UCSD-AML1 (cell line): ENCODE measurements around the gene HOXD13.

Experiments used
- DNase-seq: peaks from one replicate; lab custom pipeline; 2025; ENCODE audit not compliant: unreplicated experiment; lab: John Stamatoyannopoulos, UW

Gene HOXD13

DNA sequence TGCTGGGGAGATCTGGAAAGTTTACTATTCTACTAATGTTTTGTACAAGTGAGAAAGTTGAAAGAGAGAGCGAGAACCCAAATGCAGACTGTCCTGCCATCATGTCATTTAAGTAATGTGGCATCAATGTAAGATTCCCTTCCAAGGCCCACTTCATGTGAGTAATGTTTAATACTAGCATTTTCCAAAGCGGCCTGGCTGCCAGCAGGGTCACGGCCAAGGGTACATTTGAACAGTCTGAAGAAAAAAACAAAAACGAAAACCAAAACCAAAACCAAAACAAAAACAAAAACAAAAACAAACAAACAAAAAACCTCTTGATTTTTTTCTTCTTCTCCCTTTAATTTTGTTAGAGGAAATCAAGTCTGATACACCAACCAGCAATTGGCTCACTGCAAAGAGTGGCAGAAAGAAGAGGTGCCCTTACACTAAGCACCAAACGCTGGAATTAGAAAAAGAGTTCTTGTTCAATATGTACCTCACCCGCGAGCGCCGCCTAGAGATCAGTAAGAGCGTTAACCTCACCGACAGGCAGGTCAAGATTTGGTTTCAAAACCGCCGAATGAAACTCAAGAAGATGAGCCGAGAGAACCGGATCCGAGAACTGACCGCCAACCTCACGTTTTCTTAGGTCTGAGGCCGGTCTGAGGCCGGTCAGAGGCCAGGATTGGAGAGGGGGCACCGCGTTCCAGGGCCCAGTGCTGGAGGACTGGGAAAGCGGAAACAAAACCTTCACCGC is 26.2 kb downstream of the HOXD13 start:
- DNase-seq: peak; percentile 24

DNA sequence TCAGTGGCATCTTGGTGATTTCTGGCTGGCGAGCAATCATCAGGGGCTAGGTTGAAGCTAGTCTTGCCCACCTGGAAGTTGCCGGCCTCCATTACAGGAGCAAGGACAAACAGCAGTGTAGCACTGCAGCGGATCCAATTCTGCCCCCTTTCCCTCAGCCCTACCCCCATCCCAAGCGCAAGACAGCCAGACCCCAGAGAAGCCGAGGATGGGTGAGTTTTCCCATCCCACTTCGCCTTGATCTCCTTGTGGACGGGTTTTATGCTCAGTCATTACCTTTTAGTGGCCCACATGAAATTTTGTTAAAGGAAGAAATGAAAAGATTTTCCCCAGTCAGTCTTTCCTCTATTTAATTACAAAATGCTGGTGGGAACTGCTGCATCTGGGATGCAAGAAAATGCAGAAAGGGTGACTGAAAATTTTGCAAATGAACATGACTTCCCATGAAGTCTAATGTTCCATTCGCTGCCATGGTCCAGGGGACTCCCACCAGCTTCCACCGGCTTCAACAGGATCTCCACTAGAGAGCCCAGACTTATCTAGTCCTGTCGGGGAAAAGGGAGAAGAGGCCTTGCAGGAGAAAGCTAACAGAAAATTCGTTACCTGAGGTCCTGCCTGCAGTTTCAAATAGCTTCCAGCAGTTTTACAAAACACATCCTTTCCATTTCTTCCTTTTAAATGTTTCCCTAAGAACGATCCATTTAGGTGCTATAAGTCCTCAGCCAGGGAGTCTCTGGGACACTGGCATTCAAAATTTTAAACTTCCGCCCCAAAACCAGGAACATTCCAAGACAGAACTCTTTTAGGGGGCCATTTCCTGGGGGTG is 28.1 kb downstream of the HOXD13 start:
- DNase-seq: no peak

DNA sequence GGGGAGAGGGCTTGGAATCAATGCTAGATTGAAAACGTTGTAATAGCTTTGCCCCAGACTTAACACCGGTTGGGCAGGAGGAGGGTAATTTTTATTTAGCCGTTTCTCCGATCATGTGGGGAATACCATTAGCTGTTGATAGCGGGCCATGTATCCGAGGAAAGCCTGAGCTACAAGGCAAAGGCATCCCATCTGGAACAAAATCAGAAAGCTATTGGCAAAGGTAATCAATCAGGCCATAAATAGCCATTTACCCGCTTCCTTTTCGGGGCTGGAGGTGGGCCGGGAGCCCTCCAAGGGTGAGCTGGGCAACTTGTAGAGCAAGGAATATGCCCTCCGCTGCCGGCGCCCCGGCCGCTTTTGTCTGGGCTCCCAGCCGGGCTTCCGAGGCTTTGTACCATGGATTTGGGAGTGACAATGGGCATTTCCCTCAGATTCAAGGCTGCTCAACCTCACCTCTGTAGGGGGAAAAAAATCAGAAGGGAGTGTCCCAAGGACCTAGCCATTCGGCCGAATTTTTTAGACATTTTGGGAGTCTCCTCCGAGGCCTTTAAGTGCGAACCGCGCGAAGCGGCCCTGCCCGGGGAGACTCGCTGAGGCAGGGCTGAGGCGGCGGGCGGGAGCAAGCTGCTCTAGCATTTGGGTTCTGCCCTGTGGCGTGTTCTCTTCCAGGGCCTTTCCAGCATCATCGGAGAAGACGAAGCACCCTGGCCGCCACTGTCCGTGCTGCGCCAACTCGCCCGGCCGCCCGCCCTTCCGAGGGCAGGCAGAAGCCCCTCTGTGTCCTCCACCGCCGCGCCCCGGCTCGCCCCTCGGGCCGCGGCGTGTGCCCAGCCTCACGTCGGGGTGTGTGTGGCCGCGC is 28.9 kb downstream of the HOXD13 start:
- no peak for DNase-seq

DNA sequence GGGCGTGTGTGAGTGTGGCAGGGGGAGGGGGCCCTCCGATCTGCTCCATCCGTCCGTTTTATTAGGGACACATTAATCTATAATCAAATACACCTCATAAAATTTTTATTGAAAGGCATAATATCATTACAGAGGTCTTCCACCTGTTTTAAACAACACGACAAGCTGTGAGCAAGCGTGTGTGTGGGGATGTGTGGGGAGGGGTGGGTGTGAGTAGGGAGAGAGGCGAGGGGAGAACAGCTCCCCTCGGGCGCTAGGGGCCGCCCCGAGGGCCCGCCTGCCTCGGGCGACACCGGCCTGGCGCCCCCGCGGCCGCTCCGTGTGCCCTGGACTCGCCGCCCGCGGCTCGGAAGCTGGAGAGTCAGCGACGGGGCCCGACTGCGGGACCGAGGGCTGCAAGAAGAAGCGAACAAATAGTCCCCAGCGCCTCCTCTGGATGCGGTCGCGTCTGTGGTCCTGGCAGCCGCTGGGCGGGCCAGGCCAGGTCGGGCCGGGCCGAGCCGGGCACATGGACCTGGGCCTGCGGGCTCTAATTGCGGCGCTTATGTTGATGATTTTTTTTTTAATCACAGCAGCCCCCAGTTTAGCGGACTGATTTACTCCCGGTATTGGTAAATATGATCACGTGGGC is 29.6 kb downstream of the HOXD13 start:
- no peak for DNase-seq

DNA sequence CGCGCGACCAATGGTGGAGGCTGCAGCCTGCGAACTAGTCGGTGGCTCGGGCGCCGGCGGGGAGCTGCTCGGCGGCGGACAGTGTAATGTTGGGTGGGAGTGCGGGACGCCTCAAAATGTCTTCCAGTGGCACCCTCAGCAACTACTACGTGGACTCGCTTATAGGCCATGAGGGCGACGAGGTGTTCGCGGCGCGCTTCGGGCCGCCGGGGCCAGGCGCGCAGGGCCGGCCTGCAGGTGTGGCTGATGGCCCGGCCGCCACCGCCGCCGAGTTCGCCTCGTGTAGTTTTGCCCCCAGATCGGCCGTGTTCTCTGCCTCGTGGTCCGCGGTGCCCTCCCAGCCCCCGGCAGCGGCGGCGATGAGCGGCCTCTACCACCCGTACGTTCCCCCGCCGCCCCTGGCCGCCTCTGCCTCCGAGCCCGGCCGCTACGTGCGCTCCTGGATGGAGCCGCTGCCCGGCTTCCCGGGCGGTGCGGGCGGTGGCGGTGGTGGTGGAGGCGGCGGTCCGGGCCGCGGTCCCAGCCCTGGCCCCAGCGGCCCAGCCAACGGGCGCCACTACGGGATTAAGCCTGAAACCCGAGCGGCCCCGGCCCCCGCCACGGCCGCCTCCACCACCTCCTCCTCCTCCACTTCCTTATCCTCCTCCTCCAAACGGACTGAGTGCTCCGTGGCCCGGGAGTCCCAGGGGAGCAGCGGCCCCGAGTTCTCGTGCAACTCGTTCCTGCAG is 30.3 kb downstream of the HOXD13 start, which contains the start of gene HOXD9:
HOXD9 (plus strand) TSS at position 37 of the 728 bp plus-strand sequence; CDS start at position 87, 50 bp downstream.
- no peak for DNase-seq

DNA sequence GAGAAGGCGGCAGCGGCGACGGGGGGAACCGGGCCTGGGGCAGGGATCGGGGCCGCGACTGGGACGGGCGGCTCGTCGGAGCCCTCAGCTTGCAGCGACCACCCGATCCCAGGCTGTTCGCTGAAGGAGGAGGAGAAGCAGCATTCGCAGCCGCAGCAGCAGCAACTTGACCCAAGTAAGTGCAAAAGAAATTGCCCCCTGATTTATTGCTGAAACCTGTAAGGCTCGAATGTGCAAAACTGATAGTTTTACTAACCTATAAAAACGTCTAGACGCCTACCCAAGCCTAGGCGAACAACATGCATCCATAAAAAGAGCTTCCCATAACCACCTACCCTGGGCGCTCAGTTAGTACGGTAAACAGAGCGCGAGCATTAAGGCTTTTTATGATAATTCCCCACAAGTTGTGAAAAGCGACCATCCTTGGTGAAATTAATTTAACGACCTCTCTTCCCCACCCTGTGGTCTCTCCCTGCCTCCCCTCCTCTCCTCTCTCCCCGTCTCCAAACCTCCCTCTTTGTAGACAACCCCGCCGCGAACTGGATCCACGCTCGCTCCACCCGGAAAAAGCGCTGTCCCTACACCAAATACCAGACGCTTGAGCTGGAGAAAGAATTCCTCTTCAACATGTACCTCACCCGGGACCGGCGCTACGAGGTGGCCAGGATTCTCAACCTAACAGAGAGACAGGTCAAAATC is 31.0 kb downstream of the HOXD13 start:
- DNase-seq: no peak

DNA sequence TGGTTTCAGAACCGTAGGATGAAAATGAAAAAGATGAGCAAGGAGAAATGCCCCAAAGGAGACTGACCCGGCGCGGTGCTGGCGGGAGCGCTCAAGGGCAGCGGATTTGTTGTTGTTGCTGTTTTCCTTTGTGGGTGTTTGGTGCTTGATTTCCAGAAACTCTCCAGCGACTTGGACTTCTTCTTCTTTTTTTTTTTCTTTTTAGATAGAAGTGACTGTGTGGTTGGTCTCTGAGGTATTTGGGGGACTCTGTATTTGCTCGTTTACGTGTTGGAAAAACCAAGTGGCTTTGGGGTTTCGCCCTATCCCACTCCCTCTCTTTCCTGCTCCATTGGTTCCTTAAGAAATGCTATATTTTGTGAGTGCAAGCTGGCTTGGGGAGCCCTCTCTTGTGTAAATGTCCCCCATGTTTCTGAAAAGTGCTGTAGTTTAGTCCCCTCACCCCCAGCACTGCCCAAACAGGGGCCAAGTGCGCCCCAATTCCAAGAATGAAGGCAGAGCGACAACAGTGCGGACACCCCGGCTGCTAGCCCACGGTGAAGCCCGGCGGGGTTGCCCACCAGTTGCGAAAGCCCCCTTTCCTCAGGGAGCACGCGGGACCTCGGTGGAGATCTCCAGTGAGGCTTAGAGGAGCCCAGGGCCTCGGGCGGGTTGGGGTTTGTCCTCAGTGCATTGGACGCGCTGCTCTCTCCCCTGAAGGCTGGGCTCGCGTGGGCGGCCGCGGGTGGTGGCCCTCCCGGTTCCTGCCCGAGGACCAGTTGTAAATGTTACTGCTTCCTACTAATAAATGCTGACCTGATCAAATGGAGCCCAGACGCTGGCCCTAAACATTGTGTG is 31.8 kb downstream of the HOXD13 start:
- DNase-seq: no peak

DNA sequence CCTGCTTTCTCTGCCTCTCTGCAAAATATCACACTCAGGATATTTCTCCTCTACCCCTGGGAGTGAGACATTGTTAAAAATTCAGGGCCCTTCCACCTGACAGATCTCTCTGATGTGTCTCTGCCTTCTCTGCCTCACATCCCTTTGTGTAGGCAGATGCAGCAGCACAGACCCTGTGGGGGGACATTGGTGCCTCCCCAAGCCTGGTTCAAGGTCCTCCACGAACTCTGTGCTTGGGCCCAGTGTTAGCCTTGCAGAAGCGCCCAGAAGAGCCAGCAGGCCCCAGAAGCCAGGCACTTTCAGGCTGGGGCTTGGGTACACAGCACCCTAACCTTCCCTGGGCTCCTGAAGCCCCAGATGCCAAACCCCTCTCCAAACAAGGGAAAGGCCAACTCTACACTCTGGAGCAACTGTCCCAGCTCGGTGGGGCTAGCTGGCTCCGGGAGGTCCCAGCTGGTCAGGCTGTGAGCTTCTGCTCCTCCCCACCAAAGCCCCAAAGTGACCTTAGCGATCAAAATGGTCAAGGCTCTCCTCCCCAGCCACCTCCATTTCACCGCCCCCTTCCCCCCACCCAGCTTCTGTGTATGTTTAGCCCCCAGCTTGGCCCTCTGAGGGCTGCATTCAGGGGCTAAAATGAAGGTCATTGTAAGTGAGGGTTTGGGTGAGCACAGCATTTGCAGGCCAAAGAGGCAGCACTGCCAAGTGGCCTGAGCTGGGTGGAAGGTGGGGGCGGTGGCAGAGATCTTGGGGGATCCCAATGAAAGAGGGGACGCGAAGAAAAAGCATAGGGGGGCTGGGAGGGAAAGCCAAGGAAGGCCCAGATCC is 32.6 kb downstream of the HOXD13 start:
- DNase-seq: no peak

DNA sequence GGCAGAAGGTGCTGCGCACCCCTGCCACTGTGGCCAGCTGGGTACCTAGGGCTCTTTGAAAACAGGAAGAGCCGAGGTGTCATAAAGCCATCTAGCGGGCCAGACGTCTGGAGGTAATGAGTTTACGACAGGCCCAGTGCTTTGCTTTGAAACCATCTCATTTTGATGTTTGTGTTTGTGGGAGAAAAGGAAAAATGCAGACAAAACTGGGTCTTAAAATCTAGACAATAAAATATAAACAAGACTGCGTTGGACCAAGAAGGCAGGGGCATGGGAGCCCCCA is 33.2 kb downstream of the HOXD13 start:
- no peak for DNase-seq

DNA sequence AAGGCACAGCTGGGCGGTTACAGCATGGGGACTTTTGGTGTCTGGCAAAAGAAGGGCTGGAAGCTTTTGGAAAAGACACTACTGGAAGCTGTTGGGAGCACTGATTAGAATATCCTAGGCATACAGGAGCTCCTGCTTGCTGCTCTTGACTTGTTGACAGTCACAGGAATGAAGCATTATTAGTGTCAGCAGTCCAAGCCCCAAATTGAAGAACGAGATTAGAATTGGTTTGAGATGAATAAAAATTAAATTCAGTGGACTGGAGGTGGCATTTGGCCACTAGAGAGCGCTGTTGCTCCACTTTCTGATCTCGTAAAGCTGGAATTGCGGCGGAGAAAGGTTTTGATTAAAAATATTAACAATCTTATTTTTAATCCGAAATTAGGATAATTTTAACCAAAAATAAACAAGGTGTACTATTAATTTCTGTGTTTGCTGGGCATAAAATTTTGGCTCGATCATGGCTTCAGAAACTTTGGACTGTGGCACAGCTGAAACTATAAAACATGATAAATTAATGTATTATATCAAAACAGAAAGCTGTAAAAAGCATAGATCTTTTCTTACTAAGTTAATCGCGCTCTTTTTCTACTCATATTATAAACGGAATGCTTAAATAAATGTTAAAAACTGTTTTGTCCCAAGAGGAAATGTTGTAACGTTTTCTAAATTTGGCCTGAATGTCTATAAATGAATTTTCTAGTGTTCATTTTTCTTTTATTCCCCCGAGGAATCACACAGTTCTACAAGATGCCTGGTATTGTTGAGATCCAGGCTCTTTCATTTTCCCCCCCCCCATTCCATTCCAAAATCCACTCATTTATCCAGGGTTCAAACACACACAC is 34.6 kb downstream of the HOXD13 start:
- peak; percentile 37 for DNase-seq

DNA sequence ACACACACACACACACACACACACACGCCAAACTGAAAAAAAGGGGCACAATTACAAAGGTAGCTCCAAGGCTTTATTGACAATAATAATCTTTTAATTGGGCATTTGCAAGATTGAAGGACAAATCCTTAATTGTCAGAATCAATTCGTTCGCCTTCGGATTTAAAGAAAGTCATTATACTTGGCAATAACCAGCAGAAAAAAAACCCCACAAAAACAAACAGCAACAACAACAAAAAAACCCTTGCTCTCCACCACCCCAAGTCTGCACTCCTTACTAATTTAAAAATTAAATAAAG is 35.2 kb downstream of the HOXD13 start:
- DNase-seq: no peak

DNA sequence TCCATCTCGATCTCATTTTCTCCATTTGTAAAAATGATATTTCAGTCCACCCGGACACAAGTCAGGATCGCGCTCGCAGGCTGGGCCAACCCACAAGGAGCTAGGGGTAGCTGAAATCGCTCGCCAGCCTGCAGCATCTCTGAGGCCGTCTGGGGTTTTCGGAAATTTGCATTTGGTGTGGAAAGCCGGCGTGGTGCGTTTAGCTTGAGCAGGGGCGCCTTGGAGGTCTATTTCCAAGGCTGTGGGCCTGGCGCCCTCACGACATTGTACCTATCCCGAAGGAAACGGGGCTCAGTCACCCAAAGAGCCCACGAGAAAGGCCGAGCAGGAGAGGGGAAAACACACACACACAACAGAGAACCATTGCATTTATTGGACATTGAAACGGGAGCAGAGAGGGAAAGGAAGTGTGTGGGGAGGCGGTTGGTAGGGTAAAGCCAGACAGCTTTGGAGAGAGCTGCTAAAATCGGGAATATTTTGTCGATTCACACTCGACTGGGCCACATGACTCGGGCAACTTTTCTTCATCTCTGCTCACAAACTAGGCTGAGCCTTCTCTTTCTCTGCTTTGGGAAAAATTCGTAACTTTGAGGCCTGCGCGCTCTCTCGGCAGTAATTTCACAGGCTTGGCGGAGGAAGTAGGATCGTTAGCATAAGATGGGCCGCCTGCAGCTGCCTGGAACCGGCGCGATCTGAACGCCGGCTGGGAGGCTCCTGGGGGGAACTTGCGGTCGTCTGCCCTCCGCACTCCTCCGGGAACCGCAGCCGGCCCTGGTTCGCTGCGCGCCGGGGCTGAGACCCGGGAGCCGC is 35.9 kb downstream of the HOXD13 start:
- DNase-seq: no peak

DNA sequence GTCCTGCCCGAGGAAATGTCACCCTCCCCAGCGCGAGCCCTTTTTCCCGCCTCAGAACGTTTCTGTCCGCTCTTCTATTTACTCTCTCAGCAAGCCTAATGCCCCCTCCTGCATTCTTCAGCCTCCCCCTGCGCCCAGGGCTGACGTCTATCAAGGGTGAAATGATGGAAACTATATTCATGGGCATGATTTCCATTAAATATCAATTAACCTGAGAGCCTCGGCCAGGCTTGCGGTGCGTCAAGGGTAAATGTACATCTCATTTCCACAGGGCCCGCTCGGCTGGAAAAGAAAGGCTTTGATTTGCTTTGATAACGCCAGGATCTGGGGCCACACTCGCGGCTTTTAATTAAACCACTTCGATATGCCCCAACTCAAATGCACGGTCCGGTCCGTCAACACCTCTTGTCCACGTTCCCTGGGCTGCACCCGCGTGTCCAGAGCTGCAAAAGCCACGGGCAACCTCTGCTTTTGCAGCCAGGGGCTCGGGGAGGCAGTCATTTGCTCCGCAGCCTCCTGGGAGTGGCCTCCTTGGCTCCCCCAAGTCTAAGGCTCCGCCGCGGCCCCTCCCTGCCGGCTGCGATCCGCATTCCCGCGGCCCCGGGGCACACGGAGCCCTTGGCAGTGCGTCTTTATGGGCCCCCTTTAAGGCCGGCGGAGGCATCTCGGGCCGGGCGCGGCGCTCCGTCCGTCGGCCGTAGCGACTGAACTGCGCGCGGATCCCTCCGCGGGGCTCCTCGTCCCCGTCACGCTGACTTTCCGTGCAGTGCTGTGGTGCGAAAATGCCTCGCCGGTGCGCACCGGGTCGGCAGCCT is 36.7 kb downstream of the HOXD13 start, which contains the start of gene HOXD8:
HOXD8 (plus strand) TSS at position 724 of the 815 bp plus-strand sequence. CDS start 662 bp downstream, outside the sequence.
- DNase-seq: no peak

DNA sequence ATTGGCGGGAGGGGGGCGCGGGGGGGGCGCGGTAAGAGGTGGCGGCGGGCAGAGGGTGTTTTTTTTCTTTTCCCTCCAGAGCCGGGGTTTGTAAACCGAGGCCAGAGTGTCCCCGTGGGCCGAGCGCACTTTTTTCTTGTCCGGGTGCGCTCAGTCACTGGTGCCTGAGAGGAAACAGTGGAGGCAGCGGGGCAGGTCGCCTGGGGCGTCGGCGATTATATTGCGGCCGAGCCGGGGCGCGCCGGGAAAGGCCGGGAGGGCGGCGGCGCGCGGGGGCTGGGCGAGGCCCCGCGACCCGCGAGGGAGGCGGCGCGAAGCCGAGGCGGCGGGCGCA is 37.3 kb downstream of the HOXD13 start:
- DNase-seq: no peak

DNA sequence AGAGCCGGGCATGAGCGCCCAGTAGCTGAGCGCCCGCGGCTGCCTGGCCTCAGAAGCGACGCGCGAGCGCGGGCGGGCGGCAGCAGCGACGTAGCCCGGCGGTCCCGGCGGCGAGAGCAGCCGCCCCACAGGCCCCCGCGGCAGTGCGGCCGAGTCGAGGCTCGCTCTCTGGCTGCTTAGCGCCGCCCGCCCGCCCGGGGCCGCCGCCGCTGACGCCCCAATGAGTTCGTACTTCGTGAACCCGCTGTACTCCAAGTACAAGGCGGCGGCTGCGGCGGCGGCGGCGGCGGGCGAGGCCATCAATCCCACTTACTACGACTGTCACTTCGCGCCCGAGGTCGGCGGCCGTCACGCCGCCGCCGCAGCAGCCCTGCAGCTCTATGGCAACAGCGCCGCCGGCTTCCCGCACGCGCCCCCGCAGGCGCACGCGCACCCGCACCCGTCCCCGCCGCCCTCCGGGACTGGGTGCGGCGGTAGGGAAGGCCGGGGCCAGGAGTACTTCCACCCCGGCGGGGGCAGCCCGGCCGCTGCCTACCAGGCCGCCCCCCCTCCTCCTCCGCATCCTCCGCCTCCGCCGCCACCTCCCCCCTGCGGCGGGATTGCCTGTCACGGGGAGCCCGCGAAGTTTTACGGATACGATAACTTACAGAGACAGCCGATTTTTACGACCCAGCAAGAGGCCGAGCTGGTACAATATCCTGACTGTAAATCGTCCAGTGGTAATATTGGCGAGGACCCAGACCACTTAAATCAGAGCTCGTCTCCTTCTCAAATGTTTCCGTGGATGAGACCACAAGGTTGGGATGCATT is 37.8 kb downstream of the HOXD13 start:
- DNase-seq: no peak
